Thoracic aorta (tissue), 2 donors: Measurements from ENCODE around the gene SNX27. TPM values are rescaled to one million over a fixed set of nuclear protein-coding genes. Genes with fewer than 3 reads are reported as not detected.

Experiments used
- ATAC-seq: fragments of 150-250 bp; one replicate; pipeline ENCODE4 v1.8.0; 2017; ENCODE audit warnings: low read depth; ENCODE audit not compliant: insufficient number of reproducible peaks, low FRiP score
- DNase-seq: peaks from one replicate; pipeline ENCODE4 v3.0.0-alpha.2; 2020; ENCODE audit warnings: low spot score
- H3K27ac ChIP-seq, 2 donors: fragments of 200-600 bp; sonication (generic); 1 replicate in 1 of 2; 2 replicates in 1 of 2; pipeline ENCODE4 v1.5.1; 2016; ENCODE audit warnings: mild to moderate bottlenecking in 2 of 2, moderate library complexity in 2 of 2
- H3K27me3 ChIP-seq: fragments of 200-600 bp; sonication (generic); replicated peaks from 2 replicates; pipeline ENCODE4 v1.6.0; 2016; ENCODE audit warnings: mild to moderate bottlenecking; ENCODE audit not compliant: insufficient read depth
- H3K36me3 ChIP-seq: fragments of 200-600 bp; sonication (generic); one replicate; pipeline ENCODE4 v1.5.1; 2016
- H3K4me1 ChIP-seq, 2 donors: fragments of 200-600 bp; sonication (generic); 1 replicate in 1 of 2; 2 replicates in 1 of 2; pipeline versions ENCODE4 v1.5.1 to v1.6.0; 2016; ENCODE audit warnings: low read depth in 2 of 2, mild to moderate bottlenecking in 1 of 2; ENCODE audit not compliant: control insufficient read depth in 1 of 2
- H3K4me3 ChIP-seq: fragments of 200-600 bp; sonication (generic); 2 replicates; pipeline ENCODE4 v1.5.1; 2016; ENCODE audit warnings: mild to moderate bottlenecking
- H3K9me3 ChIP-seq: fragments of 200-600 bp; sonication (generic); 2 replicates; pipeline ENCODE4 v1.5.1; 2016
- CTCF ChIP-seq: fragments of 200-600 bp; sonication (generic); IDR thresholded peaks from one replicate; pipeline ENCODE4 v1.5.1; 2019; ENCODE audit warnings: antibody characterized with exemption
- total RNA-seq, 2 donors: library from RNA; depleted of rRNA; stranded (reverse); fragments of >200 nt; gene quantifications; one replicate each; pipeline versions ENCODE4 v1.1.0 to v1.2.3, GENCODE V29; 2016

The SNX27 gene
- total RNA-seq, 2 donors from 2014 or later, result 25.6 to 46.7 TPM

GRCh38 chr1:151741516-151741915 is 129.7 kb downstream of the SNX27 start:
- Histone ChIP-seq H3K27ac (no peak overlapping the region), H3K36me3 (no peaks in the 10 kb centered on the region), H3K27me3 (no peaks in the 10 kb centered on the region), H3K9me3 (no peaks in the 10 kb centered on the region), H3K4me3 (no peak overlapping the region), H3K4me1 (no peaks in the 10 kb centered on the region)
- TF ChIP-seq CTCF, result no peak
- DNase-seq (no peak), ATAC-seq (no peak)

Other genes with a start within 250 kb of the SNX27 start
- 10 to 100 TPM; 41.8 to 67.6 TPM for gene SELENBP1, start 239.3 kb upstream of the SNX27 start, total RNA-seq
- gene PSMB4, start 212.5 kb upstream of the SNX27 start, total RNA-seq, result 100 to 1,000 TPM; 168 to 209 TPM
- gene POGZ, start 152.6 kb upstream of the SNX27 start, total RNA-seq, result 10 to 100 TPM; 64.1 to 76.9 TPM
- gene CGN, start 100.7 kb upstream of the SNX27 start, total RNA-seq, result 1 to 10 TPM in 1 of 2 donors, not detected in 1; 2.3 TPM
- gene TUFT1, start 71.7 kb upstream of the SNX27 start, total RNA-seq, result 10 to 100 TPM in 1 of 2 donors, 1 to 10 TPM in 1; 4.9 to 10.7 TPM
- gene CELF3, start 104.8 kb downstream of the SNX27 start, total RNA-seq, result not detected
- not detected for gene RIIAD1, start 109.5 kb downstream of the SNX27 start, total RNA-seq
- 10 to 100 TPM; 47.9 to 65.7 TPM for gene MRPL9, start 151.4 kb downstream of the SNX27 start, total RNA-seq
- gene TDRKH, start 178.4 kb downstream of the SNX27 start, total RNA-seq, result 1 to 10 TPM; 3.1 to 3.2 TPM
- not detected for gene LINGO4, start 193.4 kb downstream of the SNX27 start, total RNA-seq
- gene RORC, start 219.8 kb downstream of the SNX27 start, total RNA-seq, result not detected
- gene C2CD4D, start 227.8 kb downstream of the SNX27 start, total RNA-seq, result not detected
- gene THEM5, start 241.7 kb downstream of the SNX27 start, total RNA-seq, result not detected